Measurements from ENCODE around the gene C3orf85. TPM values are rescaled to one million over a fixed set of nuclear protein-coding genes. Genes with fewer than 3 reads are reported as not detected.

The C3orf85 gene
- total RNA-seq, 1 experiment from 2014 or later: not detected

- BruUV-seq (replicated peaks): no TSS peak
- Mint-ChIP-seq H3K4me3 (ENCODE audit: unreplicated experiment) (no peak overlapping the region), H3K9me3 (ENCODE audit: unreplicated experiment) (no peaks in the 10 kb centered on the region), H3K27ac (ENCODE audit: low read depth, unreplicated experiment) (no peak overlapping the region), H3K27me3 (ENCODE audit: insufficient read depth, unreplicated experiment) (no peaks in the 10 kb centered on the region), H3K36me3 (ENCODE audit: insufficient read depth, unreplicated experiment) (no peaks in the 10 kb centered on the region), H3K4me1 (ENCODE audit: insufficient read depth, unreplicated experiment) (no peaks in the 10 kb centered on the region)
- intact Hi-C loops (cut with micrococcal nuclease): no loop called here
- CTCF ChIA-PET: interaction anchor here (1.0 kb wide), 1 partner anchor 37 kb away, joined by 3 read pairs; no protein-coding TSS in a partner anchor
- no peak for TF ChIP-seq CTCF (IDR thresholded peaks at IDR 0.05; ENCODE audit: unreplicated experiment)
- DNase-seq (ENCODE audit: unreplicated experiment): no peak
- POLR2A ChIA-PET: interaction anchor here (0.5 kb wide), 1 partner anchor 626 kb away, joined by 3 read pairs; no protein-coding TSS in a partner anchor
Observed at GRCh38 chr3:109118584-109118983, 17.9 kb upstream of the C3orf85 start.

GRCh38 chr3:109122690-109123089 is 13.8 kb upstream of the C3orf85 start:
- intact Hi-C loops (cut with micrococcal nuclease): no loop called here
- no peak for TF ChIP-seq CTCF (IDR thresholded peaks at IDR 0.05; ENCODE audit: unreplicated experiment)
- H3K27ac Mint-ChIP-seq (ENCODE audit: low read depth, unreplicated experiment): no peak overlapping the region
- no peaks in the 10 kb centered on the region for H3K36me3 Mint-ChIP-seq (ENCODE audit: insufficient read depth, unreplicated experiment)
- ChIA-PET POLR2A (no interaction called here), CTCF (no interaction called here)
- no peak overlapping the region for H3K4me3 Mint-ChIP-seq (ENCODE audit: unreplicated experiment)
- H3K4me1 Mint-ChIP-seq (ENCODE audit: insufficient read depth, unreplicated experiment): no peaks in the 10 kb centered on the region
- H3K9me3 Mint-ChIP-seq (ENCODE audit: unreplicated experiment): no peaks in the 10 kb centered on the region
- no TSS peak for BruUV-seq (replicated peaks)
- H3K27me3 Mint-ChIP-seq (ENCODE audit: insufficient read depth, unreplicated experiment): no peaks in the 10 kb centered on the region
- no peak for DNase-seq (ENCODE audit: unreplicated experiment)

- no TSS peak for BruUV-seq (replicated peaks)
- Mint-ChIP-seq H3K27me3 (ENCODE audit: insufficient read depth, unreplicated experiment) (no peaks in the 10 kb centered on the region), H3K4me3 (ENCODE audit: unreplicated experiment) (no peak overlapping the region), H3K27ac (ENCODE audit: low read depth, unreplicated experiment) (no peak overlapping the region), H3K36me3 (ENCODE audit: insufficient read depth, unreplicated experiment) (no peaks in the 10 kb centered on the region), H3K9me3 (ENCODE audit: unreplicated experiment) (peaks cover 7% of the 10 kb centered on the region), H3K4me1 (ENCODE audit: insufficient read depth, unreplicated experiment) (no peaks in the 10 kb centered on the region)
- POLR2A ChIA-PET: no interaction called here
- TF ChIP-seq CTCF (IDR thresholded peaks at IDR 0.05; ENCODE audit: unreplicated experiment): no peak
- DNase-seq (ENCODE audit: unreplicated experiment): no peak
- CTCF ChIA-PET: no interaction called here
- intact Hi-C loops (cut with micrococcal nuclease): no loop called here
Observed at GRCh38 chr3:109125902-109126301, 10.6 kb upstream of the C3orf85 start.

GRCh38 chr3:109127553-109127952 is 9.0 kb upstream of the C3orf85 start:
- TF ChIP-seq CTCF (IDR thresholded peaks at IDR 0.05; ENCODE audit: unreplicated experiment): no peak
- intact Hi-C loops (cut with micrococcal nuclease): no loop called here
- CTCF ChIA-PET: no interaction called here
- H3K4me3 Mint-ChIP-seq (ENCODE audit: unreplicated experiment): no peak overlapping the region
- no peaks in the 10 kb centered on the region for H3K4me1 Mint-ChIP-seq (ENCODE audit: insufficient read depth, unreplicated experiment)
- no peak overlapping the region for H3K27ac Mint-ChIP-seq (ENCODE audit: low read depth, unreplicated experiment)
- H3K27me3 Mint-ChIP-seq (ENCODE audit: insufficient read depth, unreplicated experiment): no peaks in the 10 kb centered on the region
- no peak for DNase-seq (ENCODE audit: unreplicated experiment)
- H3K9me3 Mint-ChIP-seq (ENCODE audit: unreplicated experiment): peaks cover 7% of the 10 kb centered on the region
- no peaks in the 10 kb centered on the region for H3K36me3 Mint-ChIP-seq (ENCODE audit: insufficient read depth, unreplicated experiment)
- BruUV-seq (replicated peaks): no TSS peak
- POLR2A ChIA-PET: no interaction called here
